A549 treated with Hydrocortisone at 1 μM for 4 hours (cell line): ENCODE data around the gene PPARGC1A. TPM values are rescaled to one million over a fixed set of nuclear protein-coding genes. Genes with fewer than 3 reads are reported as not detected.

ENCODE experiments used
- total RNA-seq: library from RNA; stranded (reverse); fragments of 200-300 nt; extraction: Qiagen RNA extraction; gene quantifications from 5 replicates; pipeline ENCODE4 v1.2.3, GENCODE V29; 2022

The PPARGC1A gene, protein sequence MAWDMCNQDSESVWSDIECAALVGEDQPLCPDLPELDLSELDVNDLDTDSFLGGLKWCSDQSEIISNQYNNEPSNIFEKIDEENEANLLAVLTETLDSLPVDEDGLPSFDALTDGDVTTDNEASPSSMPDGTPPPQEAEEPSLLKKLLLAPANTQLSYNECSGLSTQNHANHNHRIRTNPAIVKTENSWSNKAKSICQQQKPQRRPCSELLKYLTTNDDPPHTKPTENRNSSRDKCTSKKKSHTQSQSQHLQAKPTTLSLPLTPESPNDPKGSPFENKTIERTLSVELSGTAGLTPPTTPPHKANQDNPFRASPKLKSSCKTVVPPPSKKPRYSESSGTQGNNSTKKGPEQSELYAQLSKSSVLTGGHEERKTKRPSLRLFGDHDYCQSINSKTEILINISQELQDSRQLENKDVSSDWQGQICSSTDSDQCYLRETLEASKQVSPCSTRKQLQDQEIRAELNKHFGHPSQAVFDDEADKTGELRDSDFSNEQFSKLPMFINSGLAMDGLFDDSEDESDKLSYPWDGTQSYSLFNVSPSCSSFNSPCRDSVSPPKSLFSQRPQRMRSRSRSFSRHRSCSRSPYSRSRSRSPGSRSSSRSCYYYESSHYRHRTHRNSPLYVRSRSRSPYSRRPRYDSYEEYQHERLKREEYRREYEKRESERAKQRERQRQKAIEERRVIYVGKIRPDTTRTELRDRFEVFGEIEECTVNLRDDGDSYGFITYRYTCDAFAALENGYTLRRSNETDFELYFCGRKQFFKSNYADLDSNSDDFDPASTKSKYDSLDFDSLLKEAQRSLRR
- total RNA-seq: 0.02 to 0.12 TPM (median 0.03 TPM) in 5 replicates

DNA sequence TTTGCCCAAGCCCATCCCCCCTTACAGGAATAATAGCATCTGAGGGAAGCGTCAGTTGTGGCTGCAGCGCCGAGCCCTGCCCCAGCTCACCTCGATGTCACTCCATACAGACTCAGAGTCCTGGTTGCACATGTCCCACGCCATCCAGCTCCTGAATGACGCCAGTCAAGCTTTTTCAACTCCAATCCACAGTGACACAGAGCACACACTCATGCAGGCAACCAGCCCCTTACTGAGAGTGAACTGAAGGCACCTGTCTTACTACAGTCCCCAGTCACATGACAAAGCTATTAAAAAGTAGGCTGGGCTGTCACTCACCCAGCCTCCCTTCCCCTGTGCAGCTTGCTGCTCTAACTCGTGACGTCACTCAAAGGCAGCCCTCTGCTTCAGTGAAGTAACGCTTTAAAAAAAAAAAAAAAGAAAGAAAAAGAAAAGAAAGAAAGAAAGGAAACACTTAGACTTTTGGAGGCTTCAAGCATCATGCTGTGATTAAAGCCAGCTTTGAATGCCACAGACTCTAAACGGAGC lies at the start of gene PPARGC1A:
PPARGC1A (minus strand) TSS at position 234 of the 528 bp plus-strand sequence; CDS start at position 144, 90 bp downstream.

